ENCODE measurements around the gene SSTR5. TPM values are rescaled to one million over a fixed set of nuclear protein-coding genes. Genes with fewer than 3 reads are reported as not detected.

The SSTR5 gene
- total RNA-seq, 1 donor from 2014 or later: 22.6 TPM

DNA sequence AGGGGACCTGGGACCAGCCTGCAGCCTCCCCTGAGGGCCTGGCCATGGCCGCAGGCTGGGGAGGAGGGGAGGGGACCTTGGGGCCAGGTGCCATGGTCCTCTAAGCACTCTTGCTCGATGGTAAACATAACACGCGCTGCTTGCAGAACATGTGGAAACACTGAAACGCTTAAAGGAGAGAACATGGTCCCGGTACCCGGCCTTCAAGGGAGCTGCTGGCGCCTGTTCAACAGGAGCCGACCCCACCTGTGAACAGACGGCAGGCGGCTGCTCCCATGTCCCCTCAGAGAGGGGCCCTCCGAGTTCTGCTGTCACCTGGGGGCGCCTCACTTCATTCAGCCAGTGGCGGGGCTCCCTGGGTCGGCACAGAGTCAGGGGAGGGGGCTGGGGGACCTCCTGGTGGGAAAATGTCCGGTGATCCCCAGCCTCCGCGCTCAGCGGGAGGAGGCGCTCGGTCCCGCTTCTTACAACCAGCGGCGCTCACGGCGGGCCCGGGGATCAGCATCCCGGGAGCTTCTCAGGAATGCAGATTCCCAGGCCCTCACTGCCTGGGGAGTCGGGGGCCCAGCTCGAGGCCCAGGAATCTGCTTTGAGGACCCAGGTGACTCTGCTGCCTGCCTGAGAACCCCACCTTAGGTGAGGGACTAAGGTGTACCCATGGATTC lies 854 bp upstream of the SSTR5 start:
- DNase-seq: no peak
- Histone ChIP-seq H3K27me3 (ENCODE audit: low read depth) (peaks cover 91% of the 10 kb centered on the region), H3K4me3 (peak overlapping the region; percentile 57), H3K27ac (replicated peaks) (no peak overlapping the region), H3K9me3 (replicated peaks) (no peaks in the 10 kb centered on the region), H3K4me1 (peaks cover 6% of the 10 kb centered on the region), H3K36me3 (no peaks in the 10 kb centered on the region)
- intact Hi-C loops (cut with micrococcal nuclease): no loop called here
- TF ChIP-seq, protein P1, sequence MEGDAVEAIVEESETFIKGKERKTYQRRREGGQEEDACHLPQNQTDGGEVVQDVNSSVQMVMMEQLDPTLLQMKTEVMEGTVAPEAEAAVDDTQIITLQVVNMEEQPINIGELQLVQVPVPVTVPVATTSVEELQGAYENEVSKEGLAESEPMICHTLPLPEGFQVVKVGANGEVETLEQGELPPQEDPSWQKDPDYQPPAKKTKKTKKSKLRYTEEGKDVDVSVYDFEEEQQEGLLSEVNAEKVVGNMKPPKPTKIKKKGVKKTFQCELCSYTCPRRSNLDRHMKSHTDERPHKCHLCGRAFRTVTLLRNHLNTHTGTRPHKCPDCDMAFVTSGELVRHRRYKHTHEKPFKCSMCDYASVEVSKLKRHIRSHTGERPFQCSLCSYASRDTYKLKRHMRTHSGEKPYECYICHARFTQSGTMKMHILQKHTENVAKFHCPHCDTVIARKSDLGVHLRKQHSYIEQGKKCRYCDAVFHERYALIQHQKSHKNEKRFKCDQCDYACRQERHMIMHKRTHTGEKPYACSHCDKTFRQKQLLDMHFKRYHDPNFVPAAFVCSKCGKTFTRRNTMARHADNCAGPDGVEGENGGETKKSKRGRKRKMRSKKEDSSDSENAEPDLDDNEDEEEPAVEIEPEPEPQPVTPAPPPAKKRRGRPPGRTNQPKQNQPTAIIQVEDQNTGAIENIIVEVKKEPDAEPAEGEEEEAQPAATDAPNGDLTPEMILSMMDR (IDR thresholded peaks at IDR 0.05; ENCODE audit: borderline replicate concordance): no peak

DNA sequence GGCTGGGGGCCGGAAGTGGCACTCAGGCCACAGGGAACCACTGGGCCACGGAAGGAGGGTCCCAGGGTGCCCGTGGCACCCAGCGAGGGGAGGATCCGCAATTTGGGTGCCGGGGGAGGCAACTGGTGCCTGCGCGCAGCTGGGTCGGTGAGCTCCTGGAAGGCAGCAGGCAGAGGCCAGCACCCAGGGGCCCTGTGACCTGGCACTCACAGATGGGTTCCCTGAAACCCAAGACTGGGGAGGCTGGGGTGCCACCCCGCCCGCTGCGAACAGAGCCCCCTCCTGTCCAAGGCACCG lies 663 bp downstream of the SSTR5 start:
- Histone ChIP-seq H3K27ac (replicated peaks) (peak overlapping the region; percentile 83), H3K27me3 (ENCODE audit: low read depth) (peaks cover 91% of the 10 kb centered on the region)

DNA sequence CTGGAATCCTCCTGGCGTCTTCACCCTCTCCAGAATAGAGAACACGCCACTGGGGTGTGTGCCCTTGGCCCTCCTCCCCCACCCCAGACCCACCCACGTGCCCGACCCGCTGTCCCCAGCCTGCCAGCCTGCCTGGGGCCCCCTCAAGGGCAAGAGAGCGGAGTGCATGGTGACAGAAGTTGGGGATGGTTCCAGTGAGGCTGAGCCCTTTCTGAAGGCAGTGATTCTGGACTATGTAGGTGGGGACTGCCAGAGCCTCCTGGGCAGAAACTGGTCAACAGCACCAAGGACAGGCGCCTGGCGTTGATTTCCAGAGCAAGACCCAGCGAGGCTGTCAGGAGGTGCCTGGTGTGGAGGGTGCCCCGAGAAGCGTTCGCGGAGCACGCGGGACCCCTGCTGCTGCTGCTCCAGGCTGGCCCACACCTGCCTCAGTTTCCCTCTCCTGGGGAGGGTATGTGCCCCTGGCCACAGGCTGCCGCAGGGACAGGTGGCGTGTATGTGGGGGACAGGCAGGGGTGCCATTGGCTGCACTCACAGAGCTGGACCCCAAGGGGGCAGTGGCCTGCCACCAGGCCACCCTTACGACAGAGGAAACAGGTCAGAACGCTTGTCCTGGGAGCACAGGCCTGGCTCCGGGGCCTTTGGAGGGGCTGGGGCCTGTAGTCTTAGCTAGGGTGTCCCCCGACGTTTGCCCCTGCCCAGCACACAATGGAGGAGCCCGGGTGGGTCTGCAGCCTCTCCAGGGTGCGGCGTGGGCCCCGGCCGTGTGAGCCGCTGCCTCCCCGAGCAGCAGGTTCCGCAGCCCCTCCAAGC lies 1.2 kb downstream of the SSTR5 start:
- Histone ChIP-seq H3K4me1 (peaks cover 6% of the 10 kb centered on the region), H3K4me3 (peak overlapping the region; percentile 57), H3K27ac (replicated peaks) (peak overlapping the region; percentile 83), H3K9me3 (replicated peaks) (no peaks in the 10 kb centered on the region), H3K36me3 (no peaks in the 10 kb centered on the region), H3K27me3 (ENCODE audit: low read depth) (peaks cover 91% of the 10 kb centered on the region)
- no peak for DNase-seq
- intact Hi-C loops (cut with micrococcal nuclease): no loop called here
- TF ChIP-seq, protein P1 (IDR thresholded peaks at IDR 0.05; ENCODE audit: borderline replicate concordance): peak; percentile 52

More for the DNA sequence above, 663 bp downstream of the SSTR5 start:
- TF ChIP-seq, protein P1 (IDR thresholded peaks at IDR 0.05; ENCODE audit: borderline replicate concordance): no peak
- peaks cover 6% of the 10 kb centered on the region for H3K4me1 ChIP-seq
- H3K4me3 ChIP-seq: peak overlapping the region; percentile 57
- no peaks in the 10 kb centered on the region for H3K36me3 ChIP-seq
- no peak for DNase-seq
- H3K9me3 ChIP-seq (replicated peaks): no peaks in the 10 kb centered on the region
- intact Hi-C loops (cut with micrococcal nuclease): no loop called here

DNA sequence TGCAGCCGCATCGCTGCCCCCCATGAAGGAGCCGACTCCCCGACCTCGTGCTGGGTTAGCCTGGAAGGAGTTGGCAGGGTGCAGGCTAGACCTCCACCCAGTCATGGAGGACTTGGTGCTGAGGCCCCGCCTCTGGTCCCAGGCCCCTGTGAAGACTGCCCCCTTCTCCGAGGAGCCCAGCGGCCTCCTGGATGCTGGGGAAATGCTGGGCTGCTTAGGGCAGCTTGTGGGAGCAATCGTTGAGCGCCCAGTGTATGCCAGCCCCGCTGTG lies 1.8 kb downstream of the SSTR5 start:
- Histone ChIP-seq H3K36me3 (no peaks in the 10 kb centered on the region), H3K9me3 (replicated peaks) (no peaks in the 10 kb centered on the region), H3K27ac (replicated peaks) (peak overlapping the region; percentile 83), H3K4me1 (peaks cover 6% of the 10 kb centered on the region), H3K4me3 (peak overlapping the region; percentile 50), H3K27me3 (ENCODE audit: low read depth) (peaks cover 91% of the 10 kb centered on the region)
- intact Hi-C loops (cut with micrococcal nuclease): no loop called here
- TF ChIP-seq, protein P1 (IDR thresholded peaks at IDR 0.05; ENCODE audit: borderline replicate concordance): no peak
- no peak for DNase-seq

DNA sequence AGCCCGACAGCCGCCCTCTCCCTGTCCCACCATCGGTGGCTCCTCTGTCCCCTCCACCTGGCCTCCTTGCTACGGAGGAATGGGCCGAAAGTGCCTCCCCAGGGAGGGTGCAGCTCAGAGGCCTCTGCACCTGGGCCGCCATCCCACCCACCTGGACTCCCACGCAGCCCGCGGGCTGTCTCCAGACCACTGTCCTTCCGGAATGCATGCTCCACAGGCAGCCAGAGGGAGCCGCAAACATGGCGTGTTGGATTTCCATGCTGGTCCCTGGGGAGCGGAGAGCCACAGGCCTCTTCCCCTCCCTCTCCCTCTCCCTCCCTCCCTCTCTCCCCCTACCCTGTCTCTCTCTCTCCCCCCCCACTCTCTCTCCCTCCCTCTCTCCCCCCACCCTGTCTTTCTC lies 3.0 kb downstream of the SSTR5 start:
- no peak for DNase-seq
- H3K36me3 ChIP-seq: no peaks in the 10 kb centered on the region
- TF ChIP-seq, protein P1 (IDR thresholded peaks at IDR 0.05; ENCODE audit: borderline replicate concordance): no peak
- peaks cover 1% of the 10 kb centered on the region for H3K4me1 ChIP-seq
- H3K27me3 ChIP-seq (ENCODE audit: low read depth): peaks cover 91% of the 10 kb centered on the region
- intact Hi-C loops (cut with micrococcal nuclease): no loop called here
- H3K27ac ChIP-seq (replicated peaks): no peak overlapping the region
- H3K9me3 ChIP-seq (replicated peaks): no peaks in the 10 kb centered on the region
- no peak overlapping the region for H3K4me3 ChIP-seq

All from left ventricle myocardium inferior (tissue), 1 donor.